H1 (cell line): ENCODE measurements around the gene MYRIP. TPM values are rescaled to one million over a fixed set of nuclear protein-coding genes. Genes with fewer than 3 reads are reported as not detected.

Experiments used
- CTCF ChIA-PET: fragments of 300-600 bp; sonication (Branson Sonifier 250); formaldehyde crosslinking; loops from one replicate; lab custom pipeline; 2021; ENCODE audit not compliant: partially characterized antibody; lab: Charles Lee
- POLR2A ChIA-PET: fragments of 300-600 bp; sonication (Branson Sonifier 250); formaldehyde crosslinking; loops from one replicate; lab custom pipeline; 2021; ENCODE audit warnings: inconsistent platforms; ENCODE audit not compliant: partially characterized antibody; lab: Charles Lee
- DNase-seq, 2 experiments: peaks; one replicate each; pipeline versions ENCODE4 v3.0.0 to v3.0.0-alpha.2; 2010 to 2022; ENCODE audit warnings: low spot score in 2 of 2, low read depth in 1 of 2, mixed read lengths in 1 of 2
- FAIRE-seq: peaks from 2 replicates; lab custom pipeline; 2011; peaks lifted over from hg19 to GRCh38; lab: Jason Lieb, UNC
- H2AFZ ChIP-seq: 2 replicates; pipeline ENCODE4 v1.8.1; 2012; ENCODE audit warnings: low read length, inconsistent platforms
- H2AK5ac ChIP-seq: 2 replicates; pipeline ENCODE4 v1.6.1; 2013; ENCODE audit warnings: low read depth, low read length
- H2BK120ac ChIP-seq: replicated peaks from 2 replicates; pipeline ENCODE3; 2013; ENCODE audit warnings: low read depth, low read length, inconsistent platforms
- H2BK12ac ChIP-seq: 2 replicates; pipeline ENCODE4 v1.6.1; 2013; ENCODE audit warnings: low read depth, low read length
- H2BK15ac ChIP-seq: 2 replicates; pipeline ENCODE4 v1.6.1; 2013; ENCODE audit warnings: low read length
- H2BK20ac ChIP-seq: 2 replicates; pipeline ENCODE4 v1.6.1; 2013; ENCODE audit warnings: low read length
- H2BK5ac ChIP-seq: 2 replicates; pipeline ENCODE4 v1.6.1; 2013; ENCODE audit warnings: low read depth, low read length
- H3K14ac ChIP-seq: 2 replicates; pipeline ENCODE4 v1.6.1; 2013; ENCODE audit warnings: inconsistent platforms; ENCODE audit not compliant: insufficient read length
- H3K18ac ChIP-seq: 2 replicates; pipeline ENCODE4 v1.6.1; 2013; ENCODE audit warnings: low read length; ENCODE audit errors: extremely low read depth
- H3K23ac ChIP-seq: 2 replicates; pipeline ENCODE4 v1.6.1; 2013; ENCODE audit warnings: inconsistent platforms; ENCODE audit not compliant: insufficient read length
- H3K23me2 ChIP-seq: 2 replicates; pipeline ENCODE4 v1.6.1; 2013; ENCODE audit warnings: low read depth, low read length
- H3K27ac ChIP-seq: 2 replicates; pipeline ENCODE4 v1.6.1; 2011; ENCODE audit warnings: low read depth, low read length, inconsistent platforms
- H3K27me3 ChIP-seq, 4 experiments: replicated peaks in 1 of 4; 1 replicate in 1 of 4; 2 replicates in 3 of 4; pipeline versions ENCODE4 v1.6.1 to v1.8.1; 2011 to 2013; ENCODE audit warnings: low read length in 3 of 4, mild to moderate bottlenecking in 3 of 4, inconsistent platforms in 2 of 4, mixed read lengths in 2 of 4, moderate library complexity in 1 of 4; ENCODE audit not compliant: control insufficient read depth in 3 of 4, insufficient read depth in 3 of 4; ENCODE audit errors: extremely low read depth in 1 of 4
- H3K36me3 ChIP-seq, 4 experiments: 2 replicates each; pipeline versions ENCODE4 v1.6.1 to v1.8.1; 2011 to 2013; ENCODE audit warnings: mild to moderate bottlenecking in 4 of 4, low read length in 3 of 4, moderate library complexity in 2 of 4, control low read depth in 1 of 4, inconsistent platforms in 1 of 4; ENCODE audit not compliant: insufficient read depth in 4 of 4, control insufficient read depth in 2 of 4
- H3K4ac ChIP-seq: replicated peaks from 2 replicates; pipeline ENCODE3; 2013; ENCODE audit warnings: low read length, low read depth, mixed read lengths, inconsistent platforms; ENCODE audit not compliant: insufficient read length
- H3K4me1 ChIP-seq, 4 experiments: replicated peaks in 1 of 4; 1 replicate in 1 of 4; 2 replicates in 3 of 4; pipeline versions ENCODE4 v1.6.1 to v1.8.1; 2011 to 2013; ENCODE audit warnings: low read length in 3 of 4, inconsistent platforms in 2 of 4, mixed read lengths in 1 of 4; ENCODE audit not compliant: insufficient read depth in 4 of 4, control insufficient read depth in 3 of 4
- H3K4me2 ChIP-seq, 2 experiments: 2 replicates each; pipeline versions ENCODE4 v1.6.1 to v1.8.1; 2011 to 2013; ENCODE audit warnings: low read depth in 2 of 2, low read length in 2 of 2, control low read depth in 1 of 2, inconsistent platforms in 1 of 2, mild to moderate bottlenecking in 1 of 2; ENCODE audit not compliant: insufficient read depth in 1 of 2
- H3K4me3 ChIP-seq, 4 experiments: fragments of 200-600, 300-600 bp in 1 of 4; sonication (generic), shearing (Covaris generic), sonication (Bioruptor Twin) in 1 of 4; 2 replicates each; pipeline versions ENCODE4 v1.5.1 to v1.8.1; 2011 to 2016; ENCODE audit warnings: low read length in 4 of 4, low read depth in 3 of 4, control low read depth in 2 of 4, inconsistent platforms in 2 of 4, mild to moderate bottlenecking in 2 of 4, mixed read lengths in 1 of 4, moderate library complexity in 1 of 4; ENCODE audit not compliant: insufficient read depth in 2 of 4; ENCODE audit errors: extremely low read depth in 1 of 4
- H3K56ac ChIP-seq: replicated peaks from 2 replicates; pipeline ENCODE3; 2013; ENCODE audit warnings: low read depth, mild to moderate bottlenecking, mixed read lengths, low read length, inconsistent platforms; ENCODE audit not compliant: insufficient read length
- H3K79me1 ChIP-seq: 2 replicates; pipeline ENCODE4 v1.6.1; 2013; ENCODE audit warnings: low read depth, low read length, control low read depth
- H3K79me2 ChIP-seq, 2 experiments: 2 replicates each; pipeline versions ENCODE4 v1.6.1 to v1.8.1; 2012 to 2013; ENCODE audit warnings: low read length in 2 of 2, mild to moderate bottlenecking in 2 of 2, inconsistent platforms in 1 of 2; ENCODE audit not compliant: insufficient read depth in 2 of 2, control insufficient read depth in 1 of 2
- H3K9ac ChIP-seq, 4 experiments: replicated peaks in 1 of 4; 1 replicate in 1 of 4; 2 replicates in 3 of 4; pipeline versions ENCODE4 v1.6.1 to v1.8.1; 2011 to 2013; ENCODE audit warnings: low read depth in 3 of 4, low read length in 3 of 4, control low read depth in 2 of 4, mild to moderate bottlenecking in 2 of 4, moderate library complexity in 2 of 4, inconsistent platforms in 1 of 4; ENCODE audit errors: extremely low read depth in 1 of 4
- H3K9me3 ChIP-seq, 2 experiments: 2 replicates each; pipeline versions ENCODE4 v1.6.1 to v1.8.1; 2012 to 2013; ENCODE audit warnings: mild to moderate bottlenecking in 2 of 2, moderate library complexity in 2 of 2, control low read depth in 1 of 2, inconsistent platforms in 1 of 2, low read depth in 1 of 2, low read length in 1 of 2, mixed read lengths in 1 of 2; ENCODE audit not compliant: insufficient read depth in 2 of 2
- H4K20me1 ChIP-seq, 2 experiments: replicated peaks in 1 of 2; 2 replicates each; pipeline versions ENCODE3 to v1.8.1; 2011 to 2013; ENCODE audit warnings: inconsistent platforms in 2 of 2, low read length in 2 of 2, mild to moderate bottlenecking in 1 of 2; ENCODE audit not compliant: insufficient read depth in 2 of 2, control insufficient read depth in 1 of 2
- H4K5ac ChIP-seq: 2 replicates; pipeline ENCODE4 v1.6.1; 2013; ENCODE audit warnings: low read length, low read depth, mixed read lengths, inconsistent platforms; ENCODE audit not compliant: insufficient read length
- H4K8ac ChIP-seq: 2 replicates; pipeline ENCODE4 v1.8.0; 2013; ENCODE audit warnings: mild to moderate bottlenecking, moderate library complexity, low read length, inconsistent platforms; ENCODE audit not compliant: insufficient read depth; ENCODE audit errors: extremely low read depth
- H4K91ac ChIP-seq: replicated peaks from 2 replicates; pipeline ENCODE3; 2013; ENCODE audit warnings: low read length, mixed read lengths, inconsistent platforms; ENCODE audit not compliant: insufficient read length
- CREB1 ChIP-seq: IDR thresholded peaks from 2 replicates; pipeline ENCODE4 v1.6.1; 2012; ENCODE audit warnings: inconsistent platforms
- CTCF ChIP-seq, 3 experiments: IDR thresholded peaks; 1 replicate in 2 of 3; 2 replicates in 1 of 3; pipeline versions ENCODE4 v1.5.1 to v1.6.1; 2011; ENCODE audit warnings: low read length in 3 of 3, mild to moderate bottlenecking in 3 of 3, inconsistent platforms in 2 of 3, low read depth in 1 of 3, moderate library complexity in 1 of 3; ENCODE audit not compliant: insufficient read depth in 1 of 3; ENCODE audit errors: control extremely low read depth in 1 of 3
- RAD21 ChIP-seq, 2 experiments: IDR thresholded peaks in 1 of 2; conservative IDR thresholded peaks in 1 of 2; 2 replicates each; pipeline ENCODE4 v1.6.1; 2011; ENCODE audit warnings: low read depth in 2 of 2, low read length in 2 of 2, improper control_type of control experiment in 1 of 2, inconsistent platforms in 1 of 2, mild to moderate bottlenecking in 1 of 2, moderate library complexity in 1 of 2
- TEAD4 ChIP-seq: IDR thresholded peaks from 2 replicates; pipeline ENCODE4 v1.6.1; 2012; ENCODE audit warnings: low read depth, low read length, inconsistent platforms, mixed read lengths
- WGBS, 2 experiments: shearing (Covaris generic) in 1 of 2; methylation state at CpG; one replicate each; pipeline versions ENCODE4 v1.1.6 to v1.1.7; 2013 to 2015; ENCODE audit warnings: low lambda C conversion rate in 2 of 2, mixed read lengths in 2 of 2, inconsistent platforms in 1 of 2, low coverage in 1 of 2, missing lambda C conversion rate in 1 of 2; ENCODE audit not compliant: insufficient replicate concordance in 2 of 2, insufficient coverage in 1 of 2, insufficient read length in 1 of 2; ENCODE audit errors: extremely low coverage in 1 of 2, missing lambda C conversion rate in 1 of 2; 5-methylcytosine and 5-hydroxymethylcytosine counted together
- polyA plus RNA-seq, 7 experiments: library from polyadenylated mRNA; depleted of rRNA in 3 of 7; stranded (reverse) in 5 of 7; unstranded in 2 of 7; fragments of >200 nt in 5 of 7; fragments of 200-250 nt in 2 of 7; gene quantifications; 1 replicate in 5 of 7; 2 replicates in 1 of 7; 4 replicates in 1 of 7; pipeline versions ENCODE4 v1.2.1 to v1.2.3, GENCODE V29; 2011 to 2013; ENCODE audit warnings: missing spikeins in 2 of 7, mixed read lengths in 2 of 7
- total RNA-seq: library from RNA; stranded (reverse); fragmentation: NEBNext Ultra II Directional; extraction: Animal tissue kit (Norgen Biotek cat#: 25700); gene quantifications from 2 replicates; pipeline ENCODE4 v1.2.1, GENCODE V29; 2021

Gene MYRIP
- total and polyA plus RNA-seq, 2 of the 8 experiments (the other 6 are each of a cell fraction or from before 2014, with no cell fraction given): 0.54 to 4.3 TPM

GRCh38 chr3:40237889-40238571 lies 428.6 kb downstream of the MYRIP start:
- Histone ChIP-seq H3K79me2 (no peaks in the 10 kb centered on the region), H2BK12ac (no peak overlapping the region), H3K4me3 (no peak overlapping the region), H3K14ac (no peak overlapping the region), H4K5ac (no peak overlapping the region), H3K4ac (no peak overlapping the region), H3K18ac (no peak overlapping the region), H3K56ac (no peak overlapping the region), H2BK15ac (no peak overlapping the region), H3K4me2 (no peak overlapping the region), H3K27me3 (no peaks in the 10 kb centered on the region), H3K79me1 (no peaks in the 10 kb centered on the region), H2BK20ac (no peak overlapping the region), H3K27ac (no peak overlapping the region), H2BK5ac (no peak overlapping the region), H3K4me1 (no peaks in the 10 kb centered on the region), H3K9ac (no peak overlapping the region), H2AFZ (no peak overlapping the region), H4K20me1 (peaks cover 0 to 1% of the 10 kb centered on the region in 2 experiments), H3K23ac (no peak overlapping the region), H3K36me3 (no peaks in the 10 kb centered on the region), H4K91ac (no peak overlapping the region), H3K9me3 (no peaks in the 10 kb centered on the region), H4K8ac (no peak overlapping the region), H2AK5ac (no peak overlapping the region), H2BK120ac (no peak overlapping the region), H3K23me2 (no peaks in the 10 kb centered on the region)
- WGBS, 2 experiments: 77% methylated on average over 8 of the region's 8 CpGs; no CpG with 5 or more reads in 1 of the 2 experiments
- ChIA-PET CTCF (interaction anchor here (0.6 to 2.1 kb wide), 17 partner anchors 9 to 731 kb away, joined by 3 to 12 read pairs (median 3); no protein-coding TSS in a partner anchor), POLR2A (interaction anchor here (1.5 kb wide), 1 partner anchor 71 kb away, joined by 6 read pairs; no protein-coding TSS in a partner anchor)
- DNase-seq (peak in 1 of 2 experiments; percentile 23), FAIRE-seq (peak; percentile 86)
- peak; percentile 16 to 59 (median 32); a peak in 3 of 4 replicates for TF ChIP-seq CTCF (IDR thresholded peaks at IDR 0.05; ENCODE audit: control extremely low read depth in 1 of 3, insufficient read depth in 1 of 3, low read depth in 1 of 3, low read length in 3 of 3)
- TF ChIP-seq RAD21 (IDR thresholded peaks at IDR 0.05 in 1 of 2, conservative IDR thresholded peaks at IDR 0.05 in 1 of 2; ENCODE audit: low read depth in 2 of 2, low read length in 2 of 2): peak; percentile 15 to 30; a peak in 3 of 4 replicates
- TF ChIP-seq CREB1: no peak
- TF ChIP-seq TEAD4: 0 out of 2 replicates have a peak, but pooled peaks have one; percentile 6
